GM19324 (cell line): ENCODE data around the gene NLRP14.

Experiments
- ATAC-seq: cut with Tn5 transposase; IDR thresholded peaks from one replicate; pipeline ENCODE4 v1.9.1; 2021; ENCODE audit warnings: mild to moderate bottlenecking, moderate library complexity; ENCODE audit not compliant: unreplicated experiment, low FRiP score

The NLRP14 gene

GRCh38 chr11:7020183-7020917 is at the start of gene NLRP14, which contains the start of gene ZNF214:
Gene NLRP14, plus strand, starts transcription at chr11:7020479. Its CDS starts 18,108 bp downstream, at chr11:7038587.
Gene ZNF214, minus strand, starts transcription at chr11:7020346. Its CDS starts 17,511 bp downstream, at chr11:7002835.
- ATAC-seq = no peak

- no peak for ATAC-seq
Measured at GRCh38 chr11:6979365-6979764, 40.9 kb upstream of the NLRP14 start.

GRCh38 chr11:6986487-6986886 is 33.8 kb upstream of the NLRP14 start:
- no peak for ATAC-seq

GRCh38 chr11:6988506-6988905 is 31.8 kb upstream of the NLRP14 start:
- ATAC-seq = no peak

- no peak for ATAC-seq
Measured at GRCh38 chr11:6991227-6991626, 29.1 kb upstream of the NLRP14 start.

- no peak for ATAC-seq
Measured at GRCh38 chr11:6992026-6992425, 28.3 kb upstream of the NLRP14 start.

- no peak for ATAC-seq
Measured at GRCh38 chr11:6992457-6993417, 27.5 kb upstream of the NLRP14 start.

GRCh38 chr11:6995703-6996102 is 24.6 kb upstream of the NLRP14 start:
- ATAC-seq = no peak

- no peak for ATAC-seq
Measured at GRCh38 chr11:7004482-7004881, 15.8 kb upstream of the NLRP14 start.

GRCh38 chr11:7014118-7014517 is 6.2 kb upstream of the NLRP14 start:
- ATAC-seq = no peak

- ATAC-seq = no peak
Measured at GRCh38 chr11:7016011-7016410, 4.3 kb upstream of the NLRP14 start.

- ATAC-seq = no peak
Measured at GRCh38 chr11:7019500-7020182, 638 bp upstream of the NLRP14 start.

- no peak for ATAC-seq
Measured at GRCh38 chr11:7021318-7021717, 1.0 kb downstream of the NLRP14 start.

GRCh38 chr11:7028141-7028540 is 7.9 kb downstream of the NLRP14 start:
- no peak for ATAC-seq

- no peak for ATAC-seq
Measured at GRCh38 chr11:7030836-7031235, 10.6 kb downstream of the NLRP14 start.

GRCh38 chr11:7031471-7031871 is 11.2 kb downstream of the NLRP14 start:
- peak; percentile 50 for ATAC-seq

- ATAC-seq = no peak
Measured at GRCh38 chr11:7032692-7033091, 12.4 kb downstream of the NLRP14 start.

GRCh38 chr11:7034019-7034418 is 13.7 kb downstream of the NLRP14 start:
- ATAC-seq = no peak

GRCh38 chr11:7046474-7047175 is 26.3 kb downstream of the NLRP14 start:
- ATAC-seq = no peak

- no peak for ATAC-seq
Measured at GRCh38 chr11:7050191-7050590, 29.9 kb downstream of the NLRP14 start.
